Measurements from ENCODE around the gene ACYP2.
"Not testable (repeated sequence)": the region's sequence is repeated elsewhere in the genome, so short reads cannot be mapped to it uniquely, and the experiment has no call there.

Gene ACYP2

GRCh38 chr2:54114479-54114878 lies 936 bp upstream of the ACYP2 start:
- Mint-ChIP-seq H3K27ac (peak overlapping the region; percentile 99), H3K36me3 (peaks cover 16% of the 10 kb centered on the region), H3K4me3 (peak overlapping the region; percentile 91), H3K4me1 (peaks cover 19% of the 10 kb centered on the region)
- not testable (repeated sequence) for H3K9me3 Mint-ChIP-seq, H3K27me3 Mint-ChIP-seq

GRCh38 chr2:54114936-54115283 lies 505 bp upstream of the ACYP2 start:
- Mint-ChIP-seq H3K27me3 (no peaks in the 10 kb centered on the region), H3K4me1 (peaks cover 19% of the 10 kb centered on the region), H3K27ac (peak overlapping the region; percentile 99), H3K9me3 (peaks cover 7% of the 10 kb centered on the region), H3K36me3 (peaks cover 16% of the 10 kb centered on the region), H3K4me3 (peak overlapping the region; percentile 91)

GRCh38 chr2:54116598-54116997 lies 1.2 kb downstream of the ACYP2 start:
- Mint-ChIP-seq H3K36me3 (peaks cover 19% of the 10 kb centered on the region), H3K4me3 (peak overlapping the region; percentile 82), H3K4me1 (peaks cover 19% of the 10 kb centered on the region), H3K27ac (peak overlapping the region; percentile 68)
- not testable (repeated sequence) for H3K27me3 Mint-ChIP-seq, H3K9me3 Mint-ChIP-seq

- H3K27ac Mint-ChIP-seq = no peak overlapping the region
- no peak overlapping the region for H3K4me3 Mint-ChIP-seq
- H3K9me3 Mint-ChIP-seq = peaks cover 7% of the 10 kb centered on the region
- H3K36me3 Mint-ChIP-seq = peaks cover 14% of the 10 kb centered on the region
- no peaks in the 10 kb centered on the region for H3K27me3 Mint-ChIP-seq
- H3K4me1 Mint-ChIP-seq = peaks cover 7% of the 10 kb centered on the region
Measured at GRCh38 chr2:54120950-54121349, 5.5 kb downstream of the ACYP2 start.

GRCh38 chr2:54122171-54122935 lies 6.9 kb downstream of the ACYP2 start:
- H3K27me3 Mint-ChIP-seq = no peaks in the 10 kb centered on the region
- peaks cover 9% of the 10 kb centered on the region for H3K36me3 Mint-ChIP-seq
- H3K4me1 Mint-ChIP-seq = no peaks in the 10 kb centered on the region
- H3K27ac Mint-ChIP-seq = no peak overlapping the region
- no peak overlapping the region for H3K4me3 Mint-ChIP-seq
- H3K9me3 Mint-ChIP-seq = no peaks in the 10 kb centered on the region

- Mint-ChIP-seq H3K36me3 (peaks cover 7% of the 10 kb centered on the region), H3K27ac (no peak overlapping the region), H3K4me1 (no peaks in the 10 kb centered on the region), H3K9me3 (no peaks in the 10 kb centered on the region), H3K4me3 (no peak overlapping the region), H3K27me3 (no peaks in the 10 kb centered on the region)
Measured at GRCh38 chr2:54122939-54123338, 7.5 kb downstream of the ACYP2 start.

GRCh38 chr2:54127174-54127573 lies 11.8 kb downstream of the ACYP2 start:
- H3K27ac Mint-ChIP-seq, H3K36me3 Mint-ChIP-seq, H3K27me3 Mint-ChIP-seq, H3K4me3 Mint-ChIP-seq, H3K9me3 Mint-ChIP-seq, H3K4me1 Mint-ChIP-seq: not testable (repeated sequence)

GRCh38 chr2:54133056-54133455 lies 17.6 kb downstream of the ACYP2 start:
- H3K27ac Mint-ChIP-seq = no peak overlapping the region
- no peaks in the 10 kb centered on the region for H3K27me3 Mint-ChIP-seq
- no peaks in the 10 kb centered on the region for H3K4me1 Mint-ChIP-seq
- no peak overlapping the region for H3K4me3 Mint-ChIP-seq
- H3K36me3 Mint-ChIP-seq = peaks cover 16% of the 10 kb centered on the region
- no peaks in the 10 kb centered on the region for H3K9me3 Mint-ChIP-seq

- Mint-ChIP-seq H3K4me1 (no peaks in the 10 kb centered on the region), H3K36me3 (peaks cover 21% of the 10 kb centered on the region), H3K27me3 (no peaks in the 10 kb centered on the region), H3K27ac (no peak overlapping the region), H3K4me3 (no peak overlapping the region), H3K9me3 (no peaks in the 10 kb centered on the region)
Measured at GRCh38 chr2:54139210-54139609, 23.8 kb downstream of the ACYP2 start.

- H3K27me3 Mint-ChIP-seq = no peaks in the 10 kb centered on the region
Measured at GRCh38 chr2:54143780-54144179, 28.4 kb downstream of the ACYP2 start.

GRCh38 chr2:54148391-54148790 lies 33.0 kb downstream of the ACYP2 start:
- Mint-ChIP-seq H3K36me3 (peaks cover 12% of the 10 kb centered on the region), H3K27me3 (no peaks in the 10 kb centered on the region), H3K4me3 (no peak overlapping the region), H3K4me1 (no peaks in the 10 kb centered on the region), H3K27ac (no peak overlapping the region), H3K9me3 (no peaks in the 10 kb centered on the region)

More at GRCh38 chr2:54143780-54144179, 28.4 kb downstream of the ACYP2 start:
- no peak overlapping the region for H3K27ac Mint-ChIP-seq
- no peaks in the 10 kb centered on the region for H3K4me1 Mint-ChIP-seq
- H3K36me3 Mint-ChIP-seq = peaks cover 18% of the 10 kb centered on the region
- H3K4me3 Mint-ChIP-seq = no peak overlapping the region
- no peaks in the 10 kb centered on the region for H3K9me3 Mint-ChIP-seq

GRCh38 chr2:54149638-54150441 lies 34.4 kb downstream of the ACYP2 start:
- peaks cover 14% of the 10 kb centered on the region for H3K36me3 Mint-ChIP-seq
- H3K27ac Mint-ChIP-seq = no peak overlapping the region
- no peaks in the 10 kb centered on the region for H3K4me1 Mint-ChIP-seq
- no peaks in the 10 kb centered on the region for H3K9me3 Mint-ChIP-seq
- H3K4me3 Mint-ChIP-seq = no peak overlapping the region
- H3K27me3 Mint-ChIP-seq = no peaks in the 10 kb centered on the region

- peaks cover 8% of the 10 kb centered on the region for H3K9me3 Mint-ChIP-seq
- no peaks in the 10 kb centered on the region for H3K4me1 Mint-ChIP-seq
- H3K4me3 Mint-ChIP-seq = no peak overlapping the region
- H3K27ac Mint-ChIP-seq = no peak overlapping the region
- H3K36me3 Mint-ChIP-seq = peaks cover 30% of the 10 kb centered on the region
- no peaks in the 10 kb centered on the region for H3K27me3 Mint-ChIP-seq
Measured at GRCh38 chr2:54158311-54158710, 42.9 kb downstream of the ACYP2 start.

GRCh38 chr2:54161660-54162424 lies 46.4 kb downstream of the ACYP2 start:
- no peaks in the 10 kb centered on the region for H3K9me3 Mint-ChIP-seq
- no peaks in the 10 kb centered on the region for H3K4me1 Mint-ChIP-seq
- H3K4me3 Mint-ChIP-seq = no peak overlapping the region
- no peaks in the 10 kb centered on the region for H3K27me3 Mint-ChIP-seq
- peaks cover 17% of the 10 kb centered on the region for H3K36me3 Mint-ChIP-seq
- H3K27ac Mint-ChIP-seq = no peak overlapping the region

- Mint-ChIP-seq H3K27ac (no peak overlapping the region), H3K27me3 (no peaks in the 10 kb centered on the region), H3K9me3 (no peaks in the 10 kb centered on the region), H3K4me1 (no peaks in the 10 kb centered on the region), H3K36me3 (peaks cover 18% of the 10 kb centered on the region), H3K4me3 (no peak overlapping the region)
Measured at GRCh38 chr2:54164106-54164505, 48.7 kb downstream of the ACYP2 start.
